Liver (tissue), 9 donors: ENCODE measurements around the gene COMMD3. TPM values are rescaled to one million over a fixed set of nuclear protein-coding genes. Genes with fewer than 3 reads are reported as not detected.
A peak's percentile ranks its signal among the peaks of the same experiment; 100 is the strongest.

Source experiments
- DNase-seq: peaks from one replicate; pipeline ENCODE4 v3.0.0-alpha.2; 2017; ENCODE audit warnings: low spot score
- H3K27ac ChIP-seq, 2 donors: one replicate each; pipeline ENCODE4 v1.7.0; 2013; ENCODE audit warnings: inconsistent platforms in 2 of 2, low read length in 2 of 2, control low read depth in 1 of 2, low read depth in 1 of 2, mild to moderate bottlenecking in 1 of 2
- H3K27me3 ChIP-seq, 4 donors: one replicate each; pipeline versions ENCODE4 v1.6.1 to v1.7.0; 2013; ENCODE audit warnings: low read length in 3 of 4, inconsistent platforms in 1 of 4, mild to moderate bottlenecking in 1 of 4, moderate library complexity in 1 of 4; ENCODE audit not compliant: control insufficient read depth in 4 of 4, insufficient read depth in 4 of 4
- H3K36me3 ChIP-seq, 4 donors: one replicate each; pipeline versions ENCODE4 v1.6.1 to v1.7.0; 2013; ENCODE audit warnings: low read length in 3 of 4, mild to moderate bottlenecking in 3 of 4, low read depth in 1 of 4, moderate library complexity in 1 of 4; ENCODE audit not compliant: control insufficient read depth in 4 of 4, insufficient read depth in 3 of 4
- H3K4me1 ChIP-seq, 4 donors: one replicate each; pipeline versions ENCODE4 v1.6.1 to v1.7.0; 2013; ENCODE audit warnings: low read length in 3 of 4, mild to moderate bottlenecking in 3 of 4, moderate library complexity in 1 of 4; ENCODE audit not compliant: control insufficient read depth in 4 of 4, insufficient read depth in 4 of 4
- H3K4me3 ChIP-seq, 3 donors: one replicate each; pipeline versions ENCODE4 v1.6.1 to v1.7.0; 2013; ENCODE audit warnings: low read length in 3 of 3, control low read depth in 1 of 3, low read depth in 1 of 3, mild to moderate bottlenecking in 1 of 3
- H3K9ac ChIP-seq, 2 donors: one replicate each; pipeline ENCODE4 v1.7.0; 2013; ENCODE audit warnings: low read length in 2 of 2, mild to moderate bottlenecking in 2 of 2, moderate library complexity in 2 of 2, control low read depth in 1 of 2, low read depth in 1 of 2
- H3K9me3 ChIP-seq, 4 donors: one replicate each; pipeline versions ENCODE4 v1.6.1 to v1.7.0; 2013; ENCODE audit warnings: low read length in 3 of 4; ENCODE audit not compliant: control insufficient read depth in 4 of 4
- ATF3 ChIP-seq: IDR thresholded peaks from 2 replicates; pipeline ENCODE4 v1.6.1; 2016; ENCODE audit warnings: antibody characterized with exemption
- EGR1 ChIP-seq, 2 donors: IDR thresholded peaks; 2 replicates each; pipeline ENCODE4 v1.6.1; 2016 to 2018; ENCODE audit warnings: antibody characterized with exemption in 2 of 2, low read depth in 2 of 2
- FOXA1 ChIP-seq: IDR thresholded peaks from 2 replicates; pipeline ENCODE4 v1.6.1; 2016; ENCODE audit warnings: antibody characterized with exemption
- FOXA2 ChIP-seq: IDR thresholded peaks from 2 replicates; pipeline ENCODE4 v1.6.1; 2016; ENCODE audit warnings: antibody characterized with exemption
- GABPA ChIP-seq, 2 donors: IDR thresholded peaks in 1 of 2; conservative IDR thresholded peaks in 1 of 2; 2 replicates each; pipeline ENCODE4 v1.6.1; 2016; ENCODE audit warnings: antibody characterized with exemption in 2 of 2, mild to moderate bottlenecking in 1 of 2, moderate library complexity in 1 of 2
- HNF4A ChIP-seq, 2 donors: conservative IDR thresholded peaks; 2 replicates each; pipeline ENCODE4 v1.6.1; 2016; ENCODE audit warnings: antibody characterized with exemption in 2 of 2, mild to moderate bottlenecking in 2 of 2
- JUND ChIP-seq, 2 donors: IDR thresholded peaks; 2 replicates each; pipeline ENCODE4 v1.6.1; 2016; ENCODE audit warnings: antibody characterized with exemption in 2 of 2
- NR2F2 ChIP-seq: IDR thresholded peaks from 2 replicates; pipeline ENCODE4 v1.6.1; 2016; ENCODE audit warnings: antibody characterized with exemption
- RAD21 ChIP-seq, 2 donors: IDR thresholded peaks; 2 replicates each; pipeline ENCODE4 v1.6.1; 2016; ENCODE audit warnings: antibody characterized with exemption in 2 of 2, mild to moderate bottlenecking in 2 of 2
- SP1 ChIP-seq: IDR thresholded peaks from 2 replicates; pipeline ENCODE4 v1.6.1; 2018; ENCODE audit warnings: antibody characterized with exemption, mild to moderate bottlenecking
- TAF1 ChIP-seq: conservative IDR thresholded peaks from 2 replicates; pipeline ENCODE4 v1.6.1; 2016; ENCODE audit warnings: antibody characterized with exemption, mild to moderate bottlenecking
- YY1 ChIP-seq: IDR thresholded peaks from 2 replicates; pipeline ENCODE4 v1.6.1; 2016; ENCODE audit warnings: antibody characterized with exemption, mild to moderate bottlenecking
- WGBS: extraction: QIAGEN DNeasy Blood & Tissue Kit; methylation state at CpG from one replicate; pipeline ENCODE4 v1.1.7; 2013; 5-methylcytosine and 5-hydroxymethylcytosine counted together
- polyA plus RNA-seq, 2 donors: library from polyadenylated mRNA; stranded (reverse) in 1 of 2; unstranded in 1 of 2; fragments of 200-250 nt in 1 of 2; fragments of >200 nt in 1 of 2; fragmentation: Nextera tagmentation in 1 of 2; extraction: Ambion mirVana in 1 of 2; gene quantifications; one replicate each; pipeline versions ENCODE4 v1.2.1 to v1.2.3, GENCODE V29; 2013 to 2015
- total RNA-seq, 2 donors: library from RNA; depleted of rRNA; stranded (reverse); fragments of >200 nt; gene quantifications; one replicate each; pipeline ENCODE4 v1.2.3, GENCODE V29; 2014
- TF ChIP-seq, protein P1 (sequence below): IDR thresholded peaks from 2 replicates; pipeline ENCODE4 v1.6.1; 2016; ENCODE audit warnings: antibody characterized with exemption
- TF ChIP-seq, protein P2 (sequence below): fragments of 150-350 bp; IDR thresholded peaks from 2 replicates; pipeline ENCODE4 v1.5.1; 2017; ENCODE audit warnings: improper control_type of control experiment, low read depth, low read length; ENCODE audit not compliant: missing input control
- TF ChIP-seq, protein P3 (sequence below): IDR thresholded peaks from 2 replicates; pipeline ENCODE4 v1.6.1; 2016; ENCODE audit warnings: antibody characterized with exemption
- donor health status: healthy.
- donor health status: healthy.
- donor health status: healthy.
- donor health status: healthy.
- donor health status: healthy.

The COMMD3 gene
- total and polyA plus RNA-seq, 4 donors: 18.3 to 62.0 (median 25.8) TPM

- peak overlapping the region in 1 of 2 donors; percentile 60 for H3K9ac ChIP-seq
- H3K9me3 ChIP-seq: no peaks in the 10 kb centered on the region
- H3K4me1 ChIP-seq: peaks cover 14 to 48% (median 31%) of the 10 kb centered on the region in 4 donors
- 65% methylated on average over 4 of the region's 4 CpGs for WGBS
- no peak overlapping the region for H3K27ac ChIP-seq
- no peak for TF ChIP-seq ATF3
- no peak for TF ChIP-seq SP1
- no peaks in the 10 kb centered on the region for H3K27me3 ChIP-seq
- no peak for DNase-seq
- peaks cover 3 to 8% (median 6%) of the 10 kb centered on the region in 4 donors for H3K36me3 ChIP-seq
- H3K4me3 ChIP-seq: peak overlapping the region; percentile 65 to 91 (median 74)
Observed at GRCh38 chr10:22324413-22324812, 8.2 kb downstream of the COMMD3 start.

GRCh38 chr10:22324893-22325271, 8.7 kb downstream of the COMMD3 start:
- peak overlapping the region; percentile 60 to 68 for H3K9ac ChIP-seq
- H3K27me3 ChIP-seq: no peaks in the 10 kb centered on the region
- H3K4me1 ChIP-seq: peaks cover 14 to 43% (median 26%) of the 10 kb centered on the region in 4 donors
- H3K27ac ChIP-seq: peak overlapping the region; percentile 66 to 71
- DNase-seq: no peak
- no peaks in the 10 kb centered on the region for H3K9me3 ChIP-seq
- WGBS: 1% methylated on average over 9 of the region's 9 CpGs
- TF ChIP-seq FOXA1 (peak; percentile 8), RAD21 (IDR thresholded peaks at IDR 0.05) (no peak), YY1 (peak; percentile 17), ATF3 (no peak)
- H3K36me3 ChIP-seq: peaks cover 3 to 13% (median 11%) of the 10 kb centered on the region in 4 donors
- H3K4me3 ChIP-seq: peak overlapping the region; percentile 65 to 91 (median 74)

DNA sequence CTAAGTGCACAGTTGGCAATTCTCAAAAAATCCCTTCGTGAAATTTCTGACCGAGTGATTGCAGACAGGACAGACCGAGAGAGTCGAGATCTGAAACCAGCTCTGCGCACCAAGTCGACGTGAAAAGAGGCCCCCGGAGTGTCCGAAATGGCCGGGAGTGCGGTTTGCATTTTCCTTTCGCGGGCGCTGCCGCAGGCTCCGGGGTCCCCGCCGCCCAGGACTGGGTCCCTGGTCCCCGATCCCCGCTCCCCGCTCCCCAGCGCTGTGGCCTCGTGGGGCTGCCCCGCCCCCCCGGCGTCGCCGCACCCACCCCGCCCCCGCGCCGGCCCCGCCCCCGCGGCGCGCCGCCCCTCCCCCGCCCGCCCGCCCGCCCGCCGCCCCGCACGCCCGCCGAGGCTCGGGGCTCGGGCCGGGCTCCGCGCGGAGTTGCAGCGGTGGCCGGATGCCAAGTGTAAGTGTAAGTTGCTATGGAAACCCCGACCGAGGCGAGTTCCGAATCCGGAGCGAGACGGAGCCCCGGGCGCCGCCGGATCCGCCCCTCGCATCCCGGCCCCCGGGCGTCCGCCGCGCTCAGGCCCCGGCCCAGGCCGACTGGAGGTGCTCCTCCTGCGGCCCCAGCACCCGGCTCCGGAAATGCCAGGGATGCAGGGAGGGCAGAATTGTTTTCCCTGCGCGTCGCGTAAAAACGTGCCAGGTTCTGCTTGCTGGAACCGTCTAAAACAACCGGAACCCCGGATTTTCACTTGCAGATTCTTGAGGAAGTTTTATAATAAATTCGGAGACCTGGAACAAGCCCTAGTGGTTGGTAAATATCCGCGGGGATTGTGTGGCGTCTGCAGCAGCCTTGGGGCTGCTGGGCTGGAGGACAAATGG, 9.3 kb downstream of the COMMD3 start:
- TF ChIP-seq, protein P1, sequence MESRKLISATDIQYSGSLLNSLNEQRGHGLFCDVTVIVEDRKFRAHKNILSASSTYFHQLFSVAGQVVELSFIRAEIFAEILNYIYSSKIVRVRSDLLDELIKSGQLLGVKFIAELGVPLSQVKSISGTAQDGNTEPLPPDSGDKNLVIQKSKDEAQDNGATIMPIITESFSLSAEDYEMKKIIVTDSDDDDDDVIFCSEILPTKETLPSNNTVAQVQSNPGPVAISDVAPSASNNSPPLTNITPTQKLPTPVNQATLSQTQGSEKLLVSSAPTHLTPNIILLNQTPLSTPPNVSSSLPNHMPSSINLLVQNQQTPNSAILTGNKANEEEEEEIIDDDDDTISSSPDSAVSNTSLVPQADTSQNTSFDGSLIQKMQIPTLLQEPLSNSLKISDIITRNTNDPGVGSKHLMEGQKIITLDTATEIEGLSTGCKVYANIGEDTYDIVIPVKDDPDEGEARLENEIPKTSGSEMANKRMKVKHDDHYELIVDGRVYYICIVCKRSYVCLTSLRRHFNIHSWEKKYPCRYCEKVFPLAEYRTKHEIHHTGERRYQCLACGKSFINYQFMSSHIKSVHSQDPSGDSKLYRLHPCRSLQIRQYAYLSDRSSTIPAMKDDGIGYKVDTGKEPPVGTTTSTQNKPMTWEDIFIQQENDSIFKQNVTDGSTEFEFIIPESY: no peak
- TF ChIP-seq GABPA (IDR thresholded peaks at IDR 0.05 in 1 of 2, conservative IDR thresholded peaks at IDR 0.05 in 1 of 2) (peak in 1 of 2 donors; percentile 5), YY1 (peak; percentile 6)
- Histone ChIP-seq H3K27me3 (no peaks in the 10 kb centered on the region), H3K4me1 (peaks cover 14 to 38% (median 24%) of the 10 kb centered on the region in 4 donors), H3K4me3 (peak overlapping the region; percentile 65 to 91 (median 74)), H3K36me3 (peaks cover 3 to 17% (median 13%) of the 10 kb centered on the region in 4 donors), H3K27ac (peak overlapping the region; percentile 66 to 71), H3K9ac (peak overlapping the region; percentile 60 to 68), H3K9me3 (no peaks in the 10 kb centered on the region)
- WGBS: 1% methylated on average over 92 of the region's 92 CpGs
- peak; percentile 82 for DNase-seq

GRCh38 chr10:22326145-22326702, 10.0 kb downstream of the COMMD3 start:
- Histone ChIP-seq H3K27ac (no peak overlapping the region), H3K27me3 (no peaks in the 10 kb centered on the region)
- whole genome bisulfite sequencing: 77% methylated on average over 8 of the region's 8 CpGs
- TF ChIP-seq, protein P2, sequence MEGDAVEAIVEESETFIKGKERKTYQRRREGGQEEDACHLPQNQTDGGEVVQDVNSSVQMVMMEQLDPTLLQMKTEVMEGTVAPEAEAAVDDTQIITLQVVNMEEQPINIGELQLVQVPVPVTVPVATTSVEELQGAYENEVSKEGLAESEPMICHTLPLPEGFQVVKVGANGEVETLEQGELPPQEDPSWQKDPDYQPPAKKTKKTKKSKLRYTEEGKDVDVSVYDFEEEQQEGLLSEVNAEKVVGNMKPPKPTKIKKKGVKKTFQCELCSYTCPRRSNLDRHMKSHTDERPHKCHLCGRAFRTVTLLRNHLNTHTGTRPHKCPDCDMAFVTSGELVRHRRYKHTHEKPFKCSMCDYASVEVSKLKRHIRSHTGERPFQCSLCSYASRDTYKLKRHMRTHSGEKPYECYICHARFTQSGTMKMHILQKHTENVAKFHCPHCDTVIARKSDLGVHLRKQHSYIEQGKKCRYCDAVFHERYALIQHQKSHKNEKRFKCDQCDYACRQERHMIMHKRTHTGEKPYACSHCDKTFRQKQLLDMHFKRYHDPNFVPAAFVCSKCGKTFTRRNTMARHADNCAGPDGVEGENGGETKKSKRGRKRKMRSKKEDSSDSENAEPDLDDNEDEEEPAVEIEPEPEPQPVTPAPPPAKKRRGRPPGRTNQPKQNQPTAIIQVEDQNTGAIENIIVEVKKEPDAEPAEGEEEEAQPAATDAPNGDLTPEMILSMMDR: no peak
- TF ChIP-seq NR2F2 (no peak), GABPA (IDR thresholded peaks at IDR 0.05 in 1 of 2, conservative IDR thresholded peaks at IDR 0.05 in 1 of 2) (no peak), ATF3 (no peak), FOXA2 (no peak), TAF1 (no peak), HNF4A (conservative IDR thresholded peaks at IDR 0.05) (no peak), JUND (IDR thresholded peaks at IDR 0.05) (no peak), YY1 (no peak), EGR1 (IDR thresholded peaks at IDR 0.05; ENCODE audit: low read depth in 2 of 2) (no peak)
- TF ChIP-seq, protein P3, sequence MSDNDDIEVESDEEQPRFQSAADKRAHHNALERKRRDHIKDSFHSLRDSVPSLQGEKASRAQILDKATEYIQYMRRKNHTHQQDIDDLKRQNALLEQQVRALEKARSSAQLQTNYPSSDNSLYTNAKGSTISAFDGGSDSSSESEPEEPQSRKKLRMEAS: no peak

More at GRCh38 chr10:22326145-22326702, 10.0 kb downstream of the COMMD3 start:
- H3K9ac ChIP-seq: no peak overlapping the region
- H3K4me1 ChIP-seq: peaks cover 14 to 38% (median 24%) of the 10 kb centered on the region in 4 donors
- H3K4me3 ChIP-seq: peak overlapping the region in 1 of 3 donors; percentile 91
- peaks cover 3 to 17% (median 13%) of the 10 kb centered on the region in 4 donors for H3K36me3 ChIP-seq
- no peaks in the 10 kb centered on the region for H3K9me3 ChIP-seq
- no peak for DNase-seq
